Measurements from ENCODE around the gene GPNMB.
"Not testable (repeated sequence)": the region's sequence is repeated elsewhere in the genome, so short reads cannot be mapped to it uniquely, and the experiment has no call there.

GPNMB gene

DNA sequence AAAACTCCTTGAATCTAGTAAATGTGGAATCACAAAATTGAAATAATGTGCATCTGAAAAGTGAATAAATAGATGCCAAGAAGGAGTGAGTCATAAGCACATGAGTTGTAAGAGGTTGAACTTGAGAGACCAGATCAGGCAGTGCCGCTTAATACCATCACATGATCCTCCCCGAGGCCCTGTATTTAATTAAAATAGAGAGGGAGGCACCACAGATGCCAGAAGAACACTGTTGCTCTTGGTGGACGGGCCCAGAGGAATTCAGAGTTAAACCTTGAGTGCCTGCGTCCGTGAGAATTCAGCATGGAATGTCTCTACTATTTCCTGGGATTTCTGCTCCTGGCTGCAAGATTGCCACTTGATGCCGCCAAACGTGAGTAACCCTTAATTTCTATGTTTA, at the start of gene GPNMB:
TSS of gene GPNMB (plus strand) at position 221 of the 400 bp plus-strand sequence. CDS start at position 304, 83 bp downstream.
- no peak for DNase-seq (ENCODE audit: low read depth in 1 of 2, low spot score in 1 of 2)

DNA sequence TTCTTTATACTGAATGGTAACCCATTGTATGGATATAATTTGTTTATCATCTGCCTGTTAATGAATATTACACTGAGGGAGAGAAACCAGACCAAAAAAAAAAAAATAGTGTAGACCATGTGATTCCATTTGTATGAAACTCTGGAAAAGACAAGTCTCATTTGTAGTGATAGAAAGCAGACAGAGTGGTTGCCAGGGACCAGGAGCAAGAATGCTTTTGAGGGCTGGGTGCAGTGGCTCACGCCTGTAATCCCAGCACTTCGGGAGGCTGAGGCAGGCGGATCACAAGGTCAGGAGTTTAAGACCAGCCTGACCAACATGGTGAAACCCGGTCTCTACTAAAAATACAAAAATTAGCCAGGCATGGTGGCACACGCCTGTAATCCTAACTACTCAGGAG, 48.8 kb upstream of the GPNMB start:
- not testable (repeated sequence) for DNase-seq (ENCODE audit: low read depth in 1 of 2, low spot score in 1 of 2)

DNA sequence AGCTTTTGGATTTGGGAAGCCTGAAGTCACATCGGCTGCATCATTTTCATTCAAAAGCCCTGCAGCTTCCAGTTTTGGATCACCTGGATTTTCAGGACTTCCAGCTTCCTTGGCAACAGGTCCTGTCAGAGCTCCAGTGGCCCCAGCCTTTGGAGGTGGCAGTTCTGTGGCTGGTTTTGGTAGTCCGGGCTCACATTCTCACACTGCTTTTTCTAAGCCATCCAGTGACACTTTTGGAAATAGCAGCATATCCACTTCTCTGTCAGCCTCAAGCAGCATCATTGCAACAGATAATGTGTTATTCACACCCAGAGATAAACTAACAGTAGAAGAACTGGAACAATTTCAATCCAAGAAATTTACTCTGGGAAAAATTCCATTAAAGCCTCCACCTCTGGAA, 46.2 kb upstream of the GPNMB start:
- no peak for DNase-seq (ENCODE audit: low read depth in 1 of 2, low spot score in 1 of 2)

DNA sequence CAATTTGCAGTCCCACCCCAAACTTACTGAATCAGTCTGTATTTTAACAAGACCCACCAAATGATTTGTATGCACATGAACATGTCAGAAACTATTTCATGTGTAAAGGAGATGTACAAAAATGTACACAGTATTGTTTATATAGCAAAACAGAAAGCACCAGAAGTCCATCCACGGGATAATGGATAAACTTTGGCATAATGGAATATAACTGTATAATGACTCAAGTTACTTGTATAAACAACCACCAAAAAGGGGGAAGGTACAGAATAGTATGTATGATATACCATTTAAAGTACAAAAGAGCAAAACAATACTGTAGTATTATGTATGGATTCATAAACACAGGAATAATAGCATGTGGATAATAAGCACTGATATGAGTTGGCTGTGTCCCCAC, 42.3 kb upstream of the GPNMB start:
- DNase-seq (ENCODE audit: low read depth in 1 of 2, low spot score in 1 of 2) = no peak

DNA sequence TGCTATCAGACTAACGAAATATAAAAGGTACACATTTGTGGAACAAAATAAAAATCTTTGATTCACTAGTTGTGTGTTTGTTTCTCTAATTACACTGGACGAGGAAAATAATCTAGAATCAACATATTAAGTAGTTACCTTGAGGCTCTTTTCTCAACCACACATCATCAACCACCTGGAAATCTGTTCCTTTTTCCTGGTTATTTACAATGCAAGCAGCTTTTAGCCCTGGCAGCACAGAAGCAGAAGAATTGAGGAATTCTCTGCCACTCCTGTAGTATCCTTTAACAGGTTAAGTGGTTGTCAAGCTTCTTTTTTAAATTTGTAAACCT, 41.0 kb upstream of the GPNMB start:
- no peak for DNase-seq (ENCODE audit: low read depth in 1 of 2, low spot score in 1 of 2)

DNA sequence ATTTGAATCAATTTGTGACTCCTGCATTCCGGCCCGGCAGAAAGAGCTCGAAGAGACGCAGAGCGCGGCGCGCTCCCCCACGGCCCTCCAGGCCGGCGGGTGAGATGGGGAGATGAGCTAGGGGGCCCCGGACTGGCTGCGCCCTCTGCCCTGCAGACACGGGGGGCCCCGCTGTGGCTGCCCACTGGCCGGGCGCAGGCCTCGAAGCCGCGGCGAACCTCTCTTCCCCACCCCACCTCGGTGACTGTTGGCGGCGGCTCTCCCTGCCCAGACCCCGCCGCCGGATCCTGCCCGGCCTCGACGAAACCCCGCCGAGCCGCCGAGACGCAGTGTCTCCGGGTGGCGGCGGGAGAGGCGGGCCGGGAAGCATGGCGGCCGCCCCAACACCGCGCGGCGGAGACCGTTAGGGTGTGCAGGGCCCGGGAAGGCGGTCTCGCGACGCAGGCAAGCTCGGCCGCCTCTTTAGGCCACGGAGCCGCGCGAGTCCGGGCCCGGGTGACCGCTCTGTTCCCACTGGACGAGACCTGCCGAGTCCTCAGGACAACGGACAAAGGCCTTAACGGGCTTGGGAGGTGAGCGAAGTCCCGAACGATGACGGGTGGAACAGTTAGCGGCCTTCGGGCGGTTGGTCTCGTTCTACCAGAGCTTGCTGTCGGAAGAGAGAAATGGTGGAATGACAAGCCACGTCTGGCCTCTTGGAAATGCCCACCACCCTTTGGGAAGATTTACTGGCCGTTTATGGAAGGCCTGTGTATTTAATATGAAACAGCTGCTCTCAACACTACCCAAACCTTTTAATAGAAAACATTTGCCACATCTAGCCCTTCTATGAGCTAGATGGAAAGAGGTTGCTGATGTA, 40.4 kb upstream of the GPNMB start:
- DNase-seq (ENCODE audit: low read depth in 1 of 2, low spot score in 1 of 2) = no peak

DNA sequence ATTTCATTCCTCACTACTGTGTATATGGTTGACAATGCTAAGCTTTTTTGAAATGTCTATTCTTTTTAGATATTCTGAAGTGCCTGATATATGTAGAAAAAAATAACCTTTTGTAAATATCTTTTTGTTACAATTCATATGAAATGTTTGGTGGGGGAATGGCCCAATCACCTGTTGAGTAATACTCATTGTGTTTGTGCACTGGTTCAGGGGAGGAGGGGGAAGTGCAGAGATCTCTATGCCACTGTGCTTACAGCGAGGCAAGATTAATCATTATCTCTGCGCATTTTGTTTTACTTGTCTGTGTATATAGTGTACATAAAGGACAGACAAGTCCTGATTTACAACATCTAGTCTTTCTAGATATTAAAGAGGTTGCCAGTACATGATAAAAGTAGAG, 39.6 kb upstream of the GPNMB start:
- no peak for DNase-seq (ENCODE audit: low read depth in 1 of 2, low spot score in 1 of 2)

DNA sequence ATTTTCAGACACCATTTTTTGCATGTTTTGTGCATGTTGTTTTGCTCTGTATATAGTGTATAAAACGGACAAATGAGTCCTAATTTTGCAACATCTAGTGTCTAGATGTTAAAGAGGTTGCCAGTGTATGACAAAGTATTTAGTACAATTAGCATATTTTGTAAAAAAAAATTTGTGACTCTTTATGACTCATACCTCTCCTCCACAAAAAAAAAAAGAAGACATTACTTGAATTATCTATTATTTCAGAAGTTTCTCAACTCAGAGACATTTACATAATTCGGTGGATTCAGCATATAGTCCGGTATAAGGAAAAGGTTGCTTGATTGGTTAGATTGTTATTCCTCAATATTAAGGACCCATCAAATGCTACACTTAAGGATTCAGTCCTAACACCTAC, 38.7 kb upstream of the GPNMB start:
- DNase-seq (ENCODE audit: low read depth in 1 of 2, low spot score in 1 of 2) = no peak

DNA sequence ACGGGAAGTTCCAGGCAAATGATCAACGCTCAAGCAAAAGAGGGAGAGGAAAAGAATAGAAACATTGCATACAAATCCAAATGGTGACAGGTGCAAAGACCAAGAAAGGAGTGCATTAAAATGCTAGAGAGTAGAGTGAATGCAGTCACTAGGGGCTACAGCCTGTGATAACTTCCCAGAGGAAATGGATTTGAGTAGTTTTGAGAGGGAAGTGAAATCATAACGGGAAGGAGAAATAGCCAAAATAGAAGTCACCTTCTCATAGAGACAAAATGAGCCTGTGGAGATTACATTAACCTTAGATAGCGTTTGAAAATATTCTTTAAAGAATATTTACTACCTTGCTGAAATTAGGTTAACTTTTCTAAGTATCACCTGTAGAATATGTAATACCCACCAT, 38.3 kb upstream of the GPNMB start:
- DNase-seq (ENCODE audit: low read depth in 1 of 2, low spot score in 1 of 2) = no peak

DNA sequence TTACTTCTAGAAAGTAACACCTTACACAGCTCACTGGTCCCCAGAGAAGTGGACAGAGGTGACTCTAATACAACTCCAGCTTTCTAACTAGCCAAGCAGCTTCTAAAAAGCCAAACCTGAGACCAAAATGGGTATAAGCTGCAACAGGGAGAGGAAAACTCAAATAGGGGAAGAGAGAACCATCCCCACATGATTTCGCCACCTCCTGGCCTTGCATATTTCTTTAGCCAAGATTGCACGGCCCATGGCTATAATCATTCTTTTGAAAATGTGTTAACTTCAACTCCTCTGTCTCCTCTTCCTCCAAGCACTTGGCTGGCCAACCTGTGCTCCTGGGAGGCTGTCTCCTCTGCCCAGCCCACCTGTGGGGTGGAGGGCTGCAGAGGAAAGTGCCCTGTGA, 36.1 kb upstream of the GPNMB start:
- no peak for DNase-seq (ENCODE audit: low read depth in 1 of 2, low spot score in 1 of 2)

DNA sequence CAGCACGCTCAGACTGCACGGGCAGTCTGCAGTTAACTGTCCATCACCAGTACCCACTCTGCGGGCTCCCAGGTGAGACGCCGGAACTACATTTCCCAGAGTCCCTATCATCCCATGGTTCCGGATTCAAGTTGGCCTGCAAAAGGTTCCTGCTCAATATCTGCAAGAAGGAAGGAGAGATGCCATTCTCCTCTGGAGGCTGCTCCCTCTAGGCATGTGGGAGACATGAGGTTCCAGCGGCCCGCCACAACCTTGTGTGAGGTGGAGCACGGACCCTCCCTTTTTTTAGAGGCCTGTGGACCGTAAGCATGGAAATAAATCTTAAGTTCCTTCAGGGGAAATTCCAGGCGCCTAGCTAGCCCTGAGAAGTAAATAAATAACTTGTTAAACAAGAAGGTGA, 35.0 kb upstream of the GPNMB start:
- DNase-seq (ENCODE audit: low read depth in 1 of 2, low spot score in 1 of 2) = no peak

DNA sequence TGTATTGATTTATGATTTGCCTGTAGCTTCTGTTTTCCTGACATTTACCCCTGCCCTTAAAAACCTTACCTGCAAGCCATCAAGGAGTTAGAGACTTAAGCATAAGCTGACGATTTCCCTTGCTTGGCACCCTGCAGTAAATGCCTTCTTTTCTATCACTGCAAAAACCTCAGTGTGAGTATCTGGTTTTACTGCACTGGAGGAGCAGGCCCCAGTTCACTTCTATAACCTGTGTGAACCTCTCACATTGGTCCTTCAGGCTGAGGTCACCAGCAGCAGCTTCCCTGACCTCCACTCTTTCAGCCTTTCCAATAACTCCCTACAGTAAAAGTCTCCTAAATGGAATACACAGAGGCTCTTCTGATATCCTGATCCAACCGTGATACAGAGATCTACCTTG, 34.2 kb upstream of the GPNMB start:
- DNase-seq (ENCODE audit: low read depth in 1 of 2, low spot score in 1 of 2) = no peak

DNA sequence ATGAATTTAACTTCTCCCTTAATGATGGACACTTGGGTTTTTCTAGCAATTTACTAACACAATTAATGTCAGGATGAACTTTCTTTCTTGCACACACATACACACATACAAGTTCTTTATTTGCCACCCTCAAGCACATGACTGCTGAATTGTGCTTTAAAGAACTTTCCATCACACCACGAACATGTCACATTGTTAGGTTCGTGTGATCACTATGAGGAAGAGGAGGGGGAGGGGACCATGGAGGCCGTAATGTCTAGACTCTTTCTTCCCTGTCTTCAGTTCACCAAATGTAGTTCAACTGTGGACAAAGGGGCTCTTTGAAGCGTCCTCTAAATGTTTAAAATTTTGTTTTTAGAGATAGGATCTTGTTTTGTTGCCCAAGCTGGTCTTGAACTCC, 33.7 kb upstream of the GPNMB start:
- no peak for DNase-seq (ENCODE audit: low read depth in 1 of 2, low spot score in 1 of 2)

DNA sequence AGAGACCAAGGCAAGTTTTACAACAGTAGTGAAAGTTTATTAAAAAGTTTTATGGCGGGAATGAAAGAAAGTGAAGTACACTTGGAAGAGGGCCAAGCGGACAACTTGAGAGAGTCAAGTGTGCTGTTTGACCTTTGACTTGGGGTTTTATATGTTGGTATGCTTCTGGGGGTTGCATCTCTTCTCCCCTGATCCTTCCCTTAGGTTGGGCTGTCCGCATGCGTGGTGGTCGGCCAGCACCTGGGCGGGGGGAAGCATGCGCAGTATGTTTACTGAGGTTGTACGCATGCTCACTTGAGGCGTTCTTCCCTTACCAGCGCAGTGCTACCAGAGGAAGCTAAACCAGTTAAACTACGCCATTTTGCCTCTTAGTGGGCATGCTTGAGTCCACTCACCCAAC, 32.8 kb upstream of the GPNMB start:
- no peak for DNase-seq (ENCODE audit: low read depth in 1 of 2, low spot score in 1 of 2)

DNA sequence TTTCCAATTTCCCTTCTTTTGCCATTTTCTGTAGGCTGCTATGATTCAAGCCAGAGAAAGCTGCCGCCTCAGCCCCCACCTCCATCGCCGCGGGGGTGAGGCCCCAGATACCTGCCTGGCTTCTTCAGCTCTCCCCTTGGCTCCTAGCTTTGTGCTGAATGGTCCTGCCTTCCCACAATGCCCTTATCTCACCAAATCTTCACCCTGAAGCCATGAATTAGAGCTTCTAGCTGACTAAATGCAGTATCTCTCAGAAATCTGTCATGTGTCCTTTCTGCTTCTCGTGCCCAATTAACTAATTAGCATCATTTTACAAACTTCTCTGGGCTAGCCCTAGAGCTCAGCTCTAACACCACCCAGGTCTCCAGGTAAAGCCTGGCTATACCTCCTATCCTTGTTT, 32.2 kb upstream of the GPNMB start:
- DNase-seq (ENCODE audit: low read depth in 1 of 2, low spot score in 1 of 2) = no peak

DNA sequence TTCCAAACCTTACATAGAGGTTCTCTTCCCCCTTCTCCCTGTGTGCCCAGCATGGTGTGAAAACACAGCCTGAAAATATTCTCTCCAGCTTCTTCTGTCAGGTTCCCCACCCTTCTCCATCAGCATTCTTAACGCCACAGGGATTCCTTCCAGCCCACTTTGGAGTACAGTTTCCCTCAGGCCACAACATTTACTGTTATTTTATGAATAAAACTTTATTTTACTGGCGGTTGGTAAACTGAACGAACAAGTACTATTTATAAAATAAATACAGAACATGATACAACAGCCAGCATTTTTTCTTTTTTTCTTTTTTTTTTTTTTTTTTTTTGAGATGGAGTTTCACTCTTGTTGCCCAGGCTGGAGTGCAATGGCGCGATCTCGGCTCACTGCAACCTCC, 31.6 kb upstream of the GPNMB start:
- no peak for DNase-seq (ENCODE audit: low read depth in 1 of 2, low spot score in 1 of 2)

DNA sequence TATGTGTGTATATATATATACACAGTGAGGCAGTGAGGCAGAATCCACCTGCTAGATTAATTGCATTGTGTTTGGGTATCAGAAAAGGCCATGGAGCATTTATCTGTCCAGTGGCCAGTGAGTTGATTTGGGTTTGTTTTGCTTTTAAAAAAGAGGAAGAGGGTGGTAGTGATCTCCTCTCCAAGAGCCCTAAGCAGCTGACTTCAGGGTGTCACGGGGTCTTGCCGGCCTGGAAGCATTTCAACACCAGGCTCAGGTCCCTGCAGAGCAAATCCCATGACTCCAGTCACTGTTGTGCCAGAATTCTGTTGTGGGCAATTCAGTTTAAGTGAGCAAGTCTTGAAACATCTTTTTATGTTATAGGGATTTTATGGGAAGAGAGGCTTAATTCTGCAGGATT, 30.6 kb upstream of the GPNMB start:
- no peak for DNase-seq (ENCODE audit: low read depth in 1 of 2, low spot score in 1 of 2)

DNA sequence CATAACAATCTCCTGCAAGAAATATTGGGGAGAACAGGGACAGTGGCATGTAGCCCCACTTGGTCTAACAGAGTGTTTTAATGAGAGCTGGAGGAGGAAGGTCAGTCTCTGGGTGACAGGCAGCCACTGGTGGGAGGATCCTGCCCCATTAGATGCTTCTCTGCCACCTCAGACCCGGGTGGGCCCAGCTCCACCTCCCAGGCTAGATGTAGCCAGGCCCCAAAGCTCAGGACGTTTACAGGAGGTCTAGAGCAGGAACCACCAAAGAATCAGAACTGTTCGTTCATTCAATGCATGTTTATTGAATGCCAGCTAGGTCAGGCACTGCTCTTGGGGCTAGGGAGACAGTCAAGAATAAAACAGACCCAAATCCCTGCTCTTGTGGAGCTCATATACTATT, 28.4 kb upstream of the GPNMB start:
- DNase-seq (ENCODE audit: low read depth in 1 of 2, low spot score in 1 of 2) = no peak

DNA sequence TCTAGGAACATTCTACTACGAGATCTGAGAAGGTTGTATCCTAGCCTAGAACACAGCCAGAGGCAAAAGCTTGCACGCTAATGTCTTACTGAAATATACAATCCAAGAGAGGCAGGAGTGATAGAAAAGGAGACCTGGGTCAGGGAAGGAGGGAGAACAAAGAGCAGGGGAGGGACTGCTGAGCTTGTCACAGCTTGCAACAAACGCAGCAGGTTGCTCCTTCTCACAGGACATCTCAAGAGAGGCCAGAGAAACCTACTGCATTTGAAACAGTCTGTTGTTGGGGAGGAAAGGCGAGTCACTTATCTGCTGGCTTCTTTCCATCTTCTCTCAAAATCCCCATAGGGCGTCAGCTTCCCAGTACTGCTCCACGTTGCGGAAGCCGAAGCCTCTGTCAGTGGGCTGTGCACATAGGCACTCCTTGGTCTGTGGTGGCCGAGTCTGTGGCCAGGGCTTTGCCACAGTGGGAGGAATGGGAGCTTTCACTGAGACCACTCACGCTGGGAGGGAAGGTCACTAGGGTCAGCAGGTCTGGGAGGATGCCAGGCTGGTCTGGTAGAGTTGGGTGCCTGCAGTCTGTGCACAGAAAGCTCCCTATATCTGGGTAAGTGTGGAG, 25.8 kb upstream of the GPNMB start:
- no peak for DNase-seq (ENCODE audit: low read depth in 1 of 2, low spot score in 1 of 2)

DNA sequence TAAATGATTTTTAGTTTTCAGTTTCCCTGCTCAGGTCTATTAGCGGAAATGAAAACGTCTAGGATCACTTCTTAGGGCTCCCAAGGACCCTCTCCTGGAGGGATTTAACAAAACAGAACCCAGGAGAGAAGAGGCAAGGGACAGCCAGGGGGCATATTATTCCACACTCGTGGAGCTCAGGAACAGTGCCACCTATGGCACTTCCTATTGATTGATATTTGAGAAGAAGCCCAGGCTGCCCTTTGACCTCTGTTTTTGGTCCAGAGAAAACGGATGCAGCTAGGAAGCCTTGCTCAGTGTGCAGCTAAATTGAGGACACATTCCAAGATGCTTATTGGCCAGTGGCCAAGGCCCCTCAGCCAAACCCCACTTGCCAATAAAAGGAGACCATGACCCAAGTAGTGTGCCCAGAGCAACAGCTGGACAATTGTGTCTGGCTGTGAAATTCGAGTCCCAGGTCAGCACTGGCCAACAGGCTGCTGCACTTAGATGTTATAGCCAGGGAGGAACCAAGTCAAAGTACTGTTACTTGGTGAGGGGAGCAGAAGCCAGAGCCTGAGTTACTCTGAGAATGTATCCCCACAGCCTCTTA, 24.0 kb upstream of the GPNMB start:
- no peak for DNase-seq (ENCODE audit: low read depth in 1 of 2, low spot score in 1 of 2)

DNA sequence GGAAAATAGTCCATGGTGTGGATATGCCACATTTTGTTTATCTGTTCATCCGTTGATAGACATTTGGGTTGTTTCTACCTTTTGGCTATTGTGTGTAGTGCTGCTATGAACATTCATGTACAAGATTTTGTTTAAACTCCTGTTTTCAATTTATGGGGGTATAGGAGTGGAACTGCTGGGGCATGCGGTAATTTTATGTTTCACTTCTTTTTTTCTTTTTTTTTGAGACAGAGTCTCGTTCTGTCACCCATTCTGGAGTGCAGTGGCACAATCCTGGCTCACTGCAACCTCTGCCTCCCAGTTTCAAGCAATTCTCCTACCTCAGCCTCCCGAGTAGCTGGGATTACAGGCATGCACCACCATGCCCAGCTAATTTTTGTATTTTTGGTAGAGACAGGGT, 22.2 kb upstream of the GPNMB start:
- DNase-seq (ENCODE audit: low read depth in 1 of 2, low spot score in 1 of 2) = not testable (repeated sequence)

DNA sequence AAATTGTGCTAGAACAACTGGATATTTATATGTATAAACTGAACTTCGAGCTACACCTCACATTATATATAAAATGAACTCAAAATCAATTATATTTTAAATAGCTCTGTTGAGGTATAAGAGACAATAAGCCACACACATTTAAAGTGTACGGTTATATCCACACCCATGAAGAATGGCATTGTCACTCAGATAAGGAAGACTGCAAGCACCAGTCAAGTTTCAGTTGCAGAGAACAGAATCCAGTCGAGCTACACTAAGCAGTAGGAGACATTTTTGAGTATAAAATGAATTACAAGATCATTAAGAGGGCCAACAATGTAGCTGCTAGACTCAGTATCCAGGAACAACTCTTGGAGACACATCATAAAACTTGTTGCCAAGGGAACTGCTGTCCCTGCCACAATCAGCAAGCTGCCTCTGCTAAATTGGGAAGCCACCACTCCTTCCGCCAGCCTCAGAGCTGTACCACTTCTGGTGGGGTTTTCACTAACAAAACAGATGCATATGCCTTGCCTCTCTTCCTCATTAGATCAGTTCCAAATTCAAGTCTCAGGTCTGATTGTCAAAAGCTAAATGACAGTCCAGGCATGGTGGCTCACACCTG, 19.6 kb upstream of the GPNMB start:
- no peak for DNase-seq (ENCODE audit: low read depth in 1 of 2, low spot score in 1 of 2)
